NK-92 treated with Interleukin-12 subunit alpha and Interleukin-12 subunit beta, amount 100 ng/mL, for 24 hours (cell line): ENCODE results near the gene NPTXR.

Source experiments
- DNase-seq: peaks from one replicate; lab custom pipeline; 2025; lab: John Stamatoyannopoulos, UW

Gene NPTXR

DNA sequence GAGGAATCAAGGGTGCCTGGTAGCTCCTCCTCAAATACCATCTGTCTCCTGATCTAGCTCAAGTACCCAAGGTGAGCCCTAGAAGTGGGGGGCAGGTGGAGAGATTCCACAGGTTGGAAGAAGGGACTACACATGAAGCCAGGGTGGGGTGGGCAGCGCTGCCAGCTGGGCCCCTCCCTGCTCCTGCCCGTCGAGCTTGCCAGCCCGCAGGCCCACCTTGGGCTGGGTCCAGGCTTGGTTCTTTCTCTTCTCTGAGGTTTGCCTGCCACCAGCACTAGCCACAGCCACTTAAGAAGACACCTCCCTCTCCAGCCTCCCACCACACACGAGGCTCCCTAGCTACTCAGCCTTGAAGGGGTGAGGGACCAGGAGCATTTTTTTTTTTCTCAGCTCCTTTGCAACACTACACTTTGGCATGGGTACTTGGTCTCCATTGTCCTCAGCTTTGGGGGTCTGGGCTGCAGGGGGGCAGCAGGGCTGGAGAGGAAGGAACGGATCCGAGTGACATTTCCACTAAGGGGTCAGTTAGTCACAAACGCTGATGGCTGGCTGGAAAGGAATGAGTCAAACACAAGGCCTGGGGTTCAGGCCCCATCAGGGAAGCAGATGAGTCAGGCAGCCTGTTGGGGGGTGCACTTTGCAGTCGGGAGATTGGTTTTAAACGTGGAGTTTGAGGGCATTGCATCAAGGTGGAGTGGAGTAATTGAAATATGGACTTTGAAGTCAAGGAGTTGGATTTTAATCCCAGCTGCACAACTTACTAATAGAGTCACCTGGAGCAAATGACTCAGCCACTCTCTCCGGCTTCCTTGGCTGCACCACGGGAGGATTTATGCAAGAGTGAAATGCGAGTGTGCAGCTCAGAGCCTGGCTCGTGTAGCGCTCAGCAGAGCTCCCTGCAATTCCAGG lies 7.4 kb upstream of the NPTXR start:
- no peak for DNase-seq

DNA sequence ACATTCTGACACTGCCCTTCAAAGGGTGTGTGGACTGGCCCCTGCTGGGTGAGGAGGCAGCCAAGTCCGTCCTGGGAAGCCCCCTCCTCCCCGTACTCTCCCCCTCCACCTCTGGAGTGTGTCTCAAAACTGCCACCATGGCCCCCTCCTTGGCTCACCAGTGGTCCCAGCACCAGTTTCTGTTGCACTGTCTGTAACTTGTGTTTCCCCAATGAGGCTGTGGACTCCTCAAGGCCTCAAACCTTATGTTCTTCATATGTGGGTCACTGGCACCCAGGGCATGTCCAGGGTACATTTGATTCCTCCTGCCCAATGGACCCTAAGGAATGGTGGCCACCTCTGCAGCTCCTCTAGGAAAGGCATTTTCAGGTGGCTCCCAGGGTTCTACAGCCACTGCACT lies 6.6 kb upstream of the NPTXR start:
- DNase-seq, result no peak

- no peak for DNase-seq
Measured at GRCh38 chr22:38849811-38850210, 6.0 kb upstream of the NPTXR start.

- no peak for DNase-seq
Measured at GRCh38 chr22:38846412-38846811, 2.6 kb upstream of the NPTXR start.

- DNase-seq, result no peak
Measured at GRCh38 chr22:38845004-38845740, 1.3 kb upstream of the NPTXR start.

GRCh38 chr22:38844315-38845003 lies 631 bp upstream of the NPTXR start:
- no peak for DNase-seq

- DNase-seq, result no peak
Measured at GRCh38 chr22:38843201-38843656, 599 bp downstream of the NPTXR start.

- no peak for DNase-seq
Measured at GRCh38 chr22:38842512-38843200, 1.2 kb downstream of the NPTXR start.

DNA sequence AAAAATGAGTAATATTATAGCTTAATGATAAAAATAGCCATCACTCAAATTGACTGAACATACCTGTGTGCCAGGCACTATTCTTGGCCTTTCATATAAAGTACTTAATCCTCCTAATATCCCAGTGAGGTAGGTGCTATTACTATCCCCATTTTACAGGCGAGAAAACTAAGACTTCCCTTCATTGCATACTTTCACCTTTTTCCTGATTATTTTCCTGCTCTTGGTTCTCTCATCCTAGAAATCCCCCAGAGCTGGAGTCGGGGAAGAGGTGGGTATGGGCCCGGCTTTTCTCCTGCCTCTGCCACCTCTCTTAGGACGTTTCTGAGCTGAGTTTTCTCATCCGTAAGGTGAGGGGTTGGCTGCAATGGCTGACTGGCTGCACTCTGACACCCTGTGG lies 2.2 kb downstream of the NPTXR start:
- no peak for DNase-seq

DNA sequence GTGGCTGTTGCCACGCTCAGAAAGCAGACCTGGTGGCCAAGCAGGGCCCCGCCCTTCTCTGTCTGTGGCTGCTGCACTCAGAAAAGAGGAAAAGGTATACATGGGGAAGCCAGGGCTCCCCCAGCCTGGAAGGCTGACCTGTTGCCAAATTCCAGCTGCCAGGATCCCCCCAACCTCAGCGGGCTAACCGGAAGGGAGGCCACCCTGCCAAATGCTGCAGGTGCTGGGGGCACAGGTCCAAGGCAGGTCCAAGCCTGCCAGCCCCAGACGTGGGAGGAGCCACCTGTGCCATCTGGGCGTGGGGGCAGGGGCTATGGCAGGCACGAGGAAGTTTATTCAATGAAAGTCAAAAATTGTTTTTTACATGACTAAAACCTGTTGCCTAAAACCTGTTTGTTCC lies 2.6 kb downstream of the NPTXR start:
- DNase-seq, result no peak

GRCh38 chr22:38840129-38840528 lies 3.7 kb downstream of the NPTXR start:
- no peak for DNase-seq

- no peak for DNase-seq
Measured at GRCh38 chr22:38839686-38840085, 4.1 kb downstream of the NPTXR start.

DNA sequence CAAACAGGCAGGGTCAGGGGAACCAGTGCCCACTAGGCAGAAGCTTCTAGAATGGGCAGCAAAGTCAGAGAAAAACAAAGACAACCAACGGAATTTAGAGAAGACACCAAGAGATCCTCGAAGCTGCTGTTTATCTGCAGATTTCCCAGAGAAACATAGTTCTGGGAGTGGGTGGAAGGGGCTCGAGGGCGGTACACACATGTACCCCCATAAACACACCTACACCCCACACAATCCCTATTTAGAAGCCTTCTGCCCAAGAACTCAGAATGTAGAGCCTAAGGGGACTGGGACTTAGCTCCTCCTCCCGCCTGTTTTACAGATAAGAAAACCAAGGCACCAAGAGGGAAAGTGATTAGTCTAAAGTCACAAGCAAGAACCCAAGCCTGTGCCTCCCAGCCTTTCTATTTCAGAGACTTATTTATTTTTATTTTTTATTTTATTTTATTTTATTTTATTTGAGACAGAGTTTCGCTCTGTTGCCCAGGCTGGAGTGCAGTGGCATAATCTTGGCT lies 6.4 kb downstream of the NPTXR start:
- DNase-seq, result no peak

DNA sequence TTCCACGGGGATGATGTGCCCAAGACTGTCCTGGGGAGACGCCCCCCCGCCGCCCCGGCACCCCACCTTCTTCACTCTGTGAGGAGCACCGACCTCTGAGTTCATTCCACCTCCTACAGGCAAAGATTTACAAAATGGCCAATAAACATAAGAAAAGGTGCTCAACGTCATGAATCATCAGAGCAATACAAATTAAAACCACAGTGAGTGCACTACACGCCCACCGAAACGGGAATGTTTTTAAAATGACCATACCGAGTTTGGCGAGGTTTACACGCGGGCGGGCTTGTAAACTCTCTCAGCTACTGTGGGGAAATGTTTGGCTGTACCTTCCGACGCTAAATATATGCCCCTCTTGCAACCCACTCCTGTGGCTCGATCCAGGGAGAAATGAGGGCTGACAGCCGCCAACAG lies 7.9 kb downstream of the NPTXR start:
- no peak for DNase-seq

- no peak for DNase-seq
Measured at GRCh38 chr22:38834991-38835390, 8.8 kb downstream of the NPTXR start.

DNA sequence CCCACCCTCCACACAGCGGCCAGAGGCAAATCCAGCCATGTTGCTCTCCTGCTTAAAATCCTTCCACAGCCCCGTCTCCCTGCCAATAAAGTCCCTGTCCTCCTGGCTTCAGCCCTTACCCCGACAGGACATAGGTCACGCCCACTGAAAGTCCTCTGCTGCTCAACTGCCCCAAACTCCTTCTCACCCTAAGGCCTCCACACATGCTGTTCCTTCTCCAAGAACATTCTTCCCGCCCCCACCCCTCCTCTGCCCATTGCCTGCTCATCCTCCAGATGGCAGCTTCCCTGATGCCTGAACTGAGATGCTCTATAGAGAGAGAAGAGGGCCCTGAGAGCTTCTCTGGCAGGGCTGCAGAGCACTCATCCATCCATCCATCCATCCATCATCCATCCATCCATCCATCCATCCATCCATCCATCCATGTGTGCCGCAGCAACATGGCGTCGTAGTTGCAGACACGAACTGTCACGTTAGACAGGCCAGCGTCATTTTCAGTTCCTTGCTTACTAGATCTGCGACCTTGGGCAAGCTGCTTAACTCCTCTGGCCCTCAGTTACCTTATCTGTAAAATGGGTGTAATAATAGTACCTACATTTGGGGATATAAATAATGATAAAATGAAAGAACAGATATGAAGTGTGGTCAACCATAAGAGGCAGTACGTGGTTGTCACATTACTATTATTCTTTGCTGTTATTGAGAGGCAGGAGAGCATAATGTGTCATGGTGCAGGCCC lies 9.4 kb downstream of the NPTXR start:
- DNase-seq, result no peak

DNA sequence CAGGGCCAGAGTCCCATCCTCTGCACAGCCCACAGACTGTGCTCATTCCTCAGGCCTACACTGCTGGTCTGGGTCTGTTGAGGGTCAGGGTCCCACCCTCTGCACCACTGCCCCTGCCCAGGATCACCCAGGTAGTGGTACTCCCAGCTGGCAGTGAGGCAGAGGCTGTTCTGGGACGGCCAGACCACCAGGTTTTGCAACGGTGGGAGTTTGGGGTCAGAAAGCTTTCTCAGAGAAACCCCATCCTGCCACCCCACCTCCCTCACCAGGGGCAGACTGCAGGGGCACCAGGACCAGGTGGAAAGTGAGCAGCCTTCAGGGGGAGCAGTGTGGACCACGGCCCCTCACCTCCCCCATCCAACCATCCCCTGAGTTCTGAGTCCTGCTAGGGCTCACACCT lies 10.8 kb downstream of the NPTXR start:
- DNase-seq, result no peak

- no peak for DNase-seq
Measured at GRCh38 chr22:38832005-38832978, 11.5 kb downstream of the NPTXR start.

DNA sequence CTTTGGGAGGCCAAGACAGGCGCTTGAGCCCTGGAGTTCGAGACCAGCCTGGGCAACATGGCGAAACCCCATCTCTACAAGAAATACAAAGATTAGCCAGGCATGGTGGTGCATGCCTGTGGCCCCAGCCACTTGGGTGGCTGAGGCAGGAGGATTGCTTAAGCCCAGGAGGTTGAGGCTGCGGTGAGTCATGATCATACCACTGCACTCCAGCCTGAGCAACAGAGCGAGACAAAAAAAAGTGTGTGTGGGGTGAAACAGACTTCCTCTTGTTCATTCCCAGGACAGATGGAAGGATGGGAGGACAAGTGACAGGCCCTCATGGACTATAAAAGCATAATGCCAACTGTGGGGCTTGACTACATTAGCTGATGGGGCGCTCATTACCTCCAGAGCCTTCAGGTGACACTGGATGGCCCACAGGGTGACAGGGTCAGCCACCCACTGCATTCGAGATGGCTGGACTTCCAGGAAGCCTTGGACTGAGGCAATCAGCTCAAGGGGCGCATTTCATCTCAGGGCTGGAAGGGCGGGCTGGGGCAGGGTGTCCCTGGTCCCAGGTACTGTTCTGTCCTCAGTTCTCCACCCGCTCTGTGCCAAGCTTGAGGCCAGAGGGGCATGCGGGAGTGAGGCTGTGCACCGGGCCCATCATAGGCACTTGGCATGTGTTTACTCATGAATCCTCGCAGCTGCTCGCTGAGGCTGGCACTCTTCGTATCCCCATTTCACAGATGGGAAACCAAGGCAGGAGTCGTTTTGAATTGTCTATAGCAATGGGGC lies 12.5 kb downstream of the NPTXR start:
- peak; percentile 33 for DNase-seq
